Heart left ventricle (tissue), 16 donors: Measurements from ENCODE around the gene WDR13. TPM values are rescaled to one million over a fixed set of nuclear protein-coding genes. Genes with fewer than 3 reads are reported as not detected.
A peak's percentile ranks its signal among the peaks of the same experiment; 100 is the strongest.

ENCODE experiments used
- ATAC-seq, 4 donors: fragments of 200-7000 bp; cut with Tn5 transposase; one replicate each; pipeline ENCODE4 v1.9.1; 2020 to 2022; ENCODE audit warnings: moderate library complexity in 4 of 4, mild to moderate bottlenecking in 3 of 4, moderate number of reproducible peaks in 1 of 4
- DNase-seq, 5 donors: peaks; one replicate each; pipeline ENCODE4 v3.0.0-alpha.2; 2020
- H3K27ac ChIP-seq, 12 donors: fragments of 200-600 bp; sonication (generic) in 4 of 12; one replicate each; pipeline versions ENCODE4 v1.5.0 to v1.8.0; 2016 to 2022; ENCODE audit warnings: mild to moderate bottlenecking in 2 of 12
- H3K27me3 ChIP-seq, 9 donors: fragments of 200-600 bp; sonication (generic) in 2 of 9; one replicate each; pipeline versions ENCODE4 v1.5.1 to v1.8.0; 2016 to 2022; ENCODE audit warnings: mild to moderate bottlenecking in 3 of 9
- H3K36me3 ChIP-seq, 9 donors: fragments of 200-600 bp; sonication (generic) in 2 of 9; one replicate each; pipeline versions ENCODE4 v1.5.0 to v1.8.0; 2018 to 2022; ENCODE audit warnings: mild to moderate bottlenecking in 2 of 9
- H3K4me1 ChIP-seq, 12 donors: fragments of 200-600 bp; sonication (generic) in 4 of 12; one replicate each; pipeline versions ENCODE4 v1.5.0 to v1.8.0; 2016 to 2022; ENCODE audit warnings: mild to moderate bottlenecking in 3 of 12
- H3K4me3 ChIP-seq, 12 donors: fragments of 200-600 bp; sonication (generic) in 4 of 12; one replicate each; pipeline versions ENCODE4 v1.5.0 to v1.8.0; 2017 to 2022; ENCODE audit warnings: mild to moderate bottlenecking in 9 of 12, moderate library complexity in 4 of 12
- H3K9me3 ChIP-seq, 12 donors: fragments of 200-600 bp; sonication (generic) in 4 of 12; one replicate each; pipeline versions ENCODE4 v1.5.0 to v1.8.0; 2016 to 2022; ENCODE audit warnings: mild to moderate bottlenecking in 1 of 12
- POLR2A ChIP-seq, 2 donors: fragments of 450-650 bp; IDR thresholded peaks; one replicate each; pipeline ENCODE4 v1.6.1; 2017; ENCODE audit warnings: antibody characterized with exemption in 2 of 2, mild to moderate bottlenecking in 2 of 2, moderate library complexity in 2 of 2
- WGBS, 4 donors: extraction: QIAGEN DNeasy Blood & Tissue Kit in 2 of 4; methylation state at CpG; one replicate each; pipeline versions ENCODE4 v1.1.5 to v1.1.7; 2013 to 2018; 5-methylcytosine and 5-hydroxymethylcytosine counted together
- intact Hi-C, 10 donors: fragments of 100-400 bp; cut with DNase I; formaldehyde crosslinking; loops; one replicate each; pipeline versions ENCODE4 v1.11.1 to v1.14.2; 2022
- polyA plus RNA-seq, 2 donors: library from polyadenylated mRNA; stranded (reverse); fragments of 200-250 nt; gene quantifications; one replicate each; pipeline ENCODE4 v1.2.3, GENCODE V29; 2013
- total RNA-seq, 9 donors: library from RNA; depleted of rRNA in 2 of 9; stranded (reverse); fragments of >200 nt in 2 of 9; fragmentation: NEBNext Ultra II Directional in 3 of 9; extraction: Animal tissue kit (Norgen Biotek cat#: 25700) in 3 of 9; gene quantifications; one replicate each; pipeline versions ENCODE4 v1.1.0 to v1.2.4, GENCODE V29; 2016 to 2023
- TF ChIP-seq, protein P1 (sequence below), 12 donors: fragments of 200-600 bp; sonication (generic) in 4 of 12; IDR thresholded peaks; one replicate each; pipeline versions ENCODE4 v1.5.0 to v1.8.0; 2018 to 2022; ENCODE audit warnings: antibody characterized with exemption in 12 of 12, mild to moderate bottlenecking in 5 of 12
- donor health status: ischemic (EF 13 %, LVEDD 7.1; RV severe dilation, severe dysfunction).
- donor health status: healthy with polysubstance abuse.
- donor health status: DM: no; HTN: yes; CAD: no.
- donor health status: DM: no; HTN: no; CAD: no.
- donor health status: ischemic (EF 25% LVEDD 6.9; RV normal size, moderate dysfunction).
- donor health status: ischemic (EF 25% LVEDD 5.7; RV mildly dilated, moderate dysfunction).
- donor health status: healthy.
- donor health status: DM: yes; HTN: yes; CAD: no.
- donor health status: ischemic (EF 35%, LVEDD 5.7; RV mildly dilated, moderate dysfunction).
- donor health status: nonischemic (EF 11% LVEDD 7.7; RV severe dilation, severe dysfunction).
- donor health status: DM: yes; HTN: yes; CAD: no.
- donor health status: PGD.
- donor health status: ischemic (EF 29% LVEDD 5.4; RV normal size, mild dysfunction).
- donor health status: nonischemic (EF 23%, LVEDD 6.1; RV moderate dilation, normal function).

Gene WDR13
- total and polyA plus RNA-seq, 11 donors: 123 to 281 (median 198) TPM

DNA sequence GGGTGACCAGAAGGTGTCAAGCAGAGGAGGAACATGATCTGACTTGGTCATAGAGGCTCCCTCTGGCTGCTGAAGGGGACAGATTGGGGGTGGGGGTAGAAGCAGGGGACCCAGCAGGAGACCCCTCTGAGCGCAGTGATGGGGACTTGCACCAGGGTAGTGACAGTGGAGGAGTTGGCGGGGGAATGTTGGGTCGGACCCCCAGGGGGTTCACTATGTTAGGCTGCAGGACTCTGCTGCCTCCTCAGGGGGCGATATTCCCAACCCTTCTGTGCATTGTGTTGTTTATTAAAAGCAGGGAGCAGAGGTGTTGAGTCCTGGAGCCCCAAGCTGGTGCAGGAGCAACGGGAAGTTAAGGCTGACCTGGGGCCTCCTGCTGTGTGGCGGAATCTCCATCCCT, 8.8 kb downstream of the WDR13 start:
- peaks cover 0 to 44% (median 38%) of the 10 kb centered on the region in 9 donors for H3K36me3 ChIP-seq
- DNase-seq: no peak
- TF ChIP-seq, protein P1, sequence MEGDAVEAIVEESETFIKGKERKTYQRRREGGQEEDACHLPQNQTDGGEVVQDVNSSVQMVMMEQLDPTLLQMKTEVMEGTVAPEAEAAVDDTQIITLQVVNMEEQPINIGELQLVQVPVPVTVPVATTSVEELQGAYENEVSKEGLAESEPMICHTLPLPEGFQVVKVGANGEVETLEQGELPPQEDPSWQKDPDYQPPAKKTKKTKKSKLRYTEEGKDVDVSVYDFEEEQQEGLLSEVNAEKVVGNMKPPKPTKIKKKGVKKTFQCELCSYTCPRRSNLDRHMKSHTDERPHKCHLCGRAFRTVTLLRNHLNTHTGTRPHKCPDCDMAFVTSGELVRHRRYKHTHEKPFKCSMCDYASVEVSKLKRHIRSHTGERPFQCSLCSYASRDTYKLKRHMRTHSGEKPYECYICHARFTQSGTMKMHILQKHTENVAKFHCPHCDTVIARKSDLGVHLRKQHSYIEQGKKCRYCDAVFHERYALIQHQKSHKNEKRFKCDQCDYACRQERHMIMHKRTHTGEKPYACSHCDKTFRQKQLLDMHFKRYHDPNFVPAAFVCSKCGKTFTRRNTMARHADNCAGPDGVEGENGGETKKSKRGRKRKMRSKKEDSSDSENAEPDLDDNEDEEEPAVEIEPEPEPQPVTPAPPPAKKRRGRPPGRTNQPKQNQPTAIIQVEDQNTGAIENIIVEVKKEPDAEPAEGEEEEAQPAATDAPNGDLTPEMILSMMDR (IDR thresholded peaks at IDR 0.05): peak in 1 of 12 donors; percentile 5
- no peak for TF ChIP-seq POLR2A (IDR thresholded peaks at IDR 0.05)
- peak in 1 of 4 donors; percentile 10 for ATAC-seq
- no peaks in the 10 kb centered on the region for H3K27me3 ChIP-seq
- no peak overlapping the region for H3K27ac ChIP-seq
- H3K9me3 ChIP-seq: no peaks in the 10 kb centered on the region
- H3K4me1 ChIP-seq: no peaks in the 10 kb centered on the region
- no peak overlapping the region for H3K4me3 ChIP-seq
- 73 to 86% (median 77%) methylated on average over 6 of the region's 6 CpGs for WGBS, 4 donors
- intact Hi-C loops: loop anchor here in 1 of 10 donors (10.0 kb wide), 1 partner anchor 469 kb away; the partner anchor contains the start of genes PRAF2 and WDR45

DNA sequence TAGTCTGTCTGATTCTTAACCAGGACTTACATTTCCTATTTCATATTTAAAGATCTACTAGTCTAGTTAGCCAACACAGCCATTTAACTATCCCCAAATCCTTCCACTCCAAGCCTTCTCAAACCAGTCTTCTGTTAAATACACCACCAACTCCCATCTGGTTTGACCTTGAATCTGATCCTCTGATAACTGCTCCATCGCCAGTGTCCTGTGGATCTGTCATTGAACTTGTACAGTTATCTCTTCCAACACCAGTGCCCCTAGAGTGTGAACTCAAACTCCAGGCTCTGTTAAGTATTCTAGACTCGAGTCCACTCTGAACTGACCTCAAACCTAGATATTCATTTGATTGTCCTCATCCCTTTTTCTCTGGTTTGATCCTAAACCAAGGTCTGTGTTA, 14.4 kb downstream of the WDR13 start:
- ATAC-seq (no peak), DNase-seq (no peak)
- TF ChIP-seq, protein P1 (IDR thresholded peaks at IDR 0.05): no peak
- TF ChIP-seq POLR2A (IDR thresholded peaks at IDR 0.05): no peak
- 25 to 40% (median 36%) methylated on average over 2 of the region's 2 CpGs for WGBS, 4 donors
- Histone ChIP-seq H3K27me3 (peaks cover 0 to 4% (median 0%) of the 10 kb centered on the region in 9 donors), H3K36me3 (no peaks in the 10 kb centered on the region), H3K4me1 (no peaks in the 10 kb centered on the region), H3K9me3 (no peaks in the 10 kb centered on the region), H3K4me3 (no peak overlapping the region), H3K27ac (no peak overlapping the region)
- intact Hi-C loops: no loop called here

DNA sequence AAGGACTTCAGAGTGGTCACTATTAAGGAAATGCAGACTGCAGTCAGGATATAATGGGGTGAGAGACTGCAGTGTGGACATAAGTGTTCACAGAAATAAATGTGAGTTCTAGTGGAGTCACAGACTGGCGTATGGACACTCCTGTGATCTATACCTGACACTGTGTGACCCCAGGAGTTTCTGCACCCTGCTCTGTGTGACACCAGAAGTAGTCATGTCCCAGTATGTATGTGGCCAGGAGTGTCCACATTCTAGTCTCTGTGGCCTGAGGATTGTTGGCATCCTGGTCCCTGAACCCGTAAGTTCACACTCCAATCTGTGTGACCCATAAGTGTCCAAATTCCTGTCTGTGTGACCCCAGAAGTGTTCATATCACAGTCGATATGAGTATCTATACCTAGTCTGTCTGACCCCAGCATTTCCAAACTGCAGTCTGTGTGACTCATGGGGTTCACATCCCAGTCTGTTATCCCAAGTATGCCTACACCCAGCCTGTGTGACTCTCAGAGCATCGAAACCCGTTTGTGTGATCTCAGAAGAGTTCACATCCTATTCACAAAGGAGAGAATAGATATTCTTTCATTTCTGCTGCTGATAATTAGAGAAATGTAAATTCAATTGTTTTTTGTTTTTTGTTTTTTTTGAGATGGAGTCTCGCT, 16.3 kb downstream of the WDR13 start:
- H3K36me3 ChIP-seq: no peaks in the 10 kb centered on the region
- H3K9me3 ChIP-seq: no peaks in the 10 kb centered on the region
- DNase-seq (no peak), ATAC-seq (peak in 1 of 4 donors; percentile 33)
- no peak overlapping the region for H3K4me3 ChIP-seq
- 74 to 85% (median 79%) methylated on average over 6 of the region's 6 CpGs for WGBS, 4 donors
- peaks cover 0 to 4% (median 0%) of the 10 kb centered on the region in 9 donors for H3K27me3 ChIP-seq
- intact Hi-C loops: no loop called here
- H3K4me1 ChIP-seq: peaks cover 0 to 9% (median 0%) of the 10 kb centered on the region in 12 donors
- no peak for TF ChIP-seq POLR2A (IDR thresholded peaks at IDR 0.05)
- TF ChIP-seq, protein P1 (IDR thresholded peaks at IDR 0.05): no peak
- no peak overlapping the region for H3K27ac ChIP-seq

DNA sequence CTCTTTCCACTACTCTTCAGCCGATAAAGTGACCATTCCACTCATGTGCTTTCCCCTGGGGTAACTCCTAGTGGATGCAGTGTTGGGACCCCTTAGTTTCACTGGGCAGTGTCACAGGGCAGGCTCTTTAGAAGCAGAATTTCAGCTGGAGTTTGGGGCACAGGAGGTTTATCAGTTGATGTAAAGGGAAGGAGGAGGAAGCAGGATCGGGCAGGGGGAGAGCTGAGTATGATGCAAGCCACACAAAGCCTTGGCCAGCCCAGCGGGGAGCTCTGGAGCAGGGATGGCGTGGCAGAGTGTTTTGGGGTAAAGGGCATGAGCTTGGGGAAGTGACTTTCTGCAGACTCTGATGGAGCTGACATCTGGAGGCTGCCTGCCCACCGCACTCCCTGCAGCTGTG, 19.3 kb downstream of the WDR13 start:
- Histone ChIP-seq H3K9me3 (no peaks in the 10 kb centered on the region), H3K4me1 (peaks cover 0 to 9% (median 0%) of the 10 kb centered on the region in 12 donors), H3K4me3 (no peak overlapping the region), H3K27me3 (peaks cover 0 to 4% (median 0%) of the 10 kb centered on the region in 9 donors), H3K27ac (no peak overlapping the region), H3K36me3 (no peaks in the 10 kb centered on the region)
- intact Hi-C loops: no loop called here
- no peak for DNase-seq
- 47 to 67% (median 59%) methylated on average over 5 of the region's 5 CpGs for WGBS, 4 donors
- peak in 1 of 4 donors; percentile 27 for ATAC-seq
- TF ChIP-seq, protein P1 (IDR thresholded peaks at IDR 0.05): no peak
- no peak for TF ChIP-seq POLR2A (IDR thresholded peaks at IDR 0.05)
